GM18508 (cell line): Measurements from ENCODE around the gene MEI1.
"Not testable (repeated sequence)": the region's sequence is repeated elsewhere in the genome, so short reads cannot be mapped to it uniquely, and the experiment has no call there.

Experiments
- ATAC-seq: cut with Tn5 transposase; IDR thresholded peaks from one replicate; pipeline ENCODE4 v1.9.1; 2021; ENCODE audit warnings: moderate number of reproducible peaks; ENCODE audit not compliant: insufficient read depth, unreplicated experiment

Gene MEI1

DNA sequence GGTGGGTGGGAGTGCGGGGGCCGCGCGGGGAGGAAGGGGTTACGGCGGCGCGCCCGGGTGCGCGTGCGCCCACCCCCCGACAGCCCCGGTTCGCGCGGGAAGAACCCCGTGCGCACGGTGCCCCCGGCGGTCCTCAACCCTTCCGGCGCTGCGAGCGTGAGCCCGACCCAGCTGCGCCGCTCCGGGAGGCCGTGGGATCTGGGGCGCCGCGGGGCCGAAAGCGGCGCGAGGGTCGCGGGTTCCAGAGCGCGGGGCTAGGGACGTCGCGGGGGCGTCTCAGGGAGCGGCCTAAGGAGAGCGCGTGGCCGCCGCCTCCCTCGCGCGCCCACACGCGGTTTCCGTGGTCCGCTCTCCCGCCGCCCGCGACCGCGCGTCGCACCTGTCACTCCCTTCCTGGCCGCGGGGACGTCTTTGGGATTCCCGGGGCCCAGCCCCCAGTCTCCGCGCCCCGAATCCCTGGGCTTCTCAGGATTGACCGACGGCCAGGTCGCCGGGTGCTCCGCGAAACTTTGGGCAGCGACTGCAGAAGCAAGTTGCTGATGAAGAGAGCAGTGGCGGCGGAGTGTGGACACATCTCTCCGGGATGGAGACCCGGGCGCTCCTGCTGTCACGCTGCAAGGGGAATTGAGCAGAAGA, 134.2 kb downstream of the MEI1 start:
- ATAC-seq = no peak

DNA sequence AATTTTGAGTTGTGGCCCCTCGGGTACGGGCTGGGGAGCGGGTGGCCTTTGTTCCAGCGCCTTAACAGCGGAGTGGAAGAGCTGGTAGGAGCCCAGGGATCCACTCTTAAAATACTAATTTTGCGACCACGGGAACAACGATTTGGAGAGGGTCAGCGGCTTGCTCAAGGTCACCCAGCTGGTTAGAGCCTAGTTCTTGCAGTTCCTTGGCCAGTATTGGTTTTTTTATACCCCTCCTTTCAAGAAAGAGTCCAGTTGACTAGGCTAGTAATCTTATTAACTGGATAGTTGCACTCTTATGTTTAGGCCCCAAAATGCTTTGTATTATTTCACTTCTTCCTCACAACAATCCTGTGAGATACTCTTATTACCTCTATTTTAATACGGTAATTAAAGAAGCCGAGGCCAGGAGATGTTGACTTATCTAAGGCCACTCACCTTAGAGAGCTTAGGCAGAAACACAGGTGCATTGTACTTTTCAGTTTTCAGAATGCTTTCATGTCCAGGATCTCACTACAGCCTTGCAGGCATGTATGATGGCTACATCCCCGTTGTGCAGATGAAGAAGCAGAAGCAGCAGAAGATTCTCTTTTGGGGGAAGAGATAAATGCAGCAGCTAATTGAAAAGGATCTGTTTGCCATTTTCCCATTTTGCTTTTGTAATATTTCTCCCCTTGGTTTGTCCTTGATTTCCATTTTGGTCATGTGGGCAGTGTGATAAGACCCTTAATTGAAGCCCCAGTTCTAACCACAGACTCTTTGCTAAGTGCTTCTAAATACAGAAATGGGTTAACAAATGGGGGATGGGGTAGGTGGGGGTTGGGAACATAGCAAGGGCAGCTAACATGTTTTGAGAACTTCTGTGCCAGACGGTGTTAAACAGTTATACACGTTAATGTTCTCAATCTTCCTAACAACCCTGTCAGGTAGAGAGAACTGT, 135.0 kb downstream of the MEI1 start:
- no peak for ATAC-seq

- ATAC-seq = not testable (repeated sequence)
Measured at GRCh38 chr22:41835462-41835861, 136.2 kb downstream of the MEI1 start.

DNA sequence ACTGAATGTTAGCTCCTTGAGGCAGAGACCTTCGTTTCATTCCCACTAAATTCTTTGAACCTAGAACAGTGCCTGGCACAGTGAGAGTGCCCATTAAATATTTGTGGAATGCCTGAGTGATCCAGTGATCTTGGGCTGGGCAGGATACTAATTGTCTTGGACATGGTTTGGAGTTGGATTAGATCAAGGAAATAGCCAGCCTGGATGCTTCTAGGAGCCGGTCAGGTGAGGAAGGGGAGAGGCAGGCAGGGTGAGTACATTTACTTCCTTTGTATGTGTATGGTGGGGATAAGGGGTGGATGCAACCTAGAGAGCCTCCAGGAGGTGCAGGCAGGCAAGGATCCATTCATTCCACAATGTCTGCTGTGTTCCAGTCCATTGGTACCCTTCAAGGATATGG, 137.2 kb downstream of the MEI1 start:
- ATAC-seq = no peak

DNA sequence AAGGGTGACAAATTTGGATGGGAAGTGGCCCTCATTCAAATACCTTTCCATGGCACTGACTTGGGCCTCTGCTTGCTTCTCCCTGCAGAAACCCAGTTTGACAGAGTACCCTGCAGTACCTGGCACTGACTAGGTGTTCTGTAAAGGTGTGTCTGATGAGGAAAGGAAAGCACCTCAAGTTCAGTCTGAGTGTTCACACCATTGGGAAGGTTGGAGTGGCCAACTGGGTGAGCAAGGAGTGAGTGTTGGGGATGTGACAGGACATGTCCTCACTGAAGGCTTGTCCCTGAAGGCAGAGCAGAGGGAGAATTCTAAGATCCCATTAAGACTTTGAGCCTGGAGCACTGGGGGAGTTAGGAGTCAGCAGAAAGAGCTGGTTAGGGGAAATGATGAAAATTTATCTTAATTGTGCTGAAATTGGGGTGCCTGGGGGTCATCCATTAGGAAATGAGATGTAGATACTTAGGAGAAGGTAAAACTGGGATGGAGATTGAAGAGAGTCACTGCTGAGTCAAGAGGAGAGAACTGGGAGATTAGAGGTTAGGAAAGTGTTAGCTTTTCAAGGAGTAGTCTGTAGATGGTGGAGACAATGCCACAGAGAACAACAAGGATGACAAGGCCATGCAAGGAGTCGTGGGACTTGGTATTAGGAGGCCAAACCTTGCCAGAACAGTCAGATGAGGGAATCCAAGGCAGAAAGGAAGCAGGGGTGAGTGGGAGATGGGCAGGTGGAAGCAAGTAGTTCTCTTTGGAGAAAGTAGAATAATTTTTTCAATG, 139.7 kb downstream of the MEI1 start:
- no peak for ATAC-seq

DNA sequence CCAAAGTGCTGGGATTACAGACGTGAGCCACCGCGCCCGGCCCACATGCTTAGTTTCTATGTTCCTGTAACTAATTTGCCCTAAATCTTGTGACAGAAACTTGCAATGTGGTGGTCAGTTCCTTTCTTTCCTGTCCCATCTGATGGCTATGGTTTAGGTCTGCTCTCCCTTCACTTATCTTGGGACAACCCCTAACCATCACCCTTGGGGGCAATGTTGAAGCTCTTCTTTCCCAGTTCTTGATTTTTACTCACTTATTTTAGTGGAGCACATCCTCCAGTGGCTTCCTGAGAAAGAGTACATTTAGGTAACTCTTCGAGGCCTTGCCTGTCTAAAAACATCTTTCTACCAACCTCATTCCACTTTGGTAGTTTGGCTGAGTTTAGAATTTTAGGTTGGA, 140.9 kb downstream of the MEI1 start:
- ATAC-seq = no peak

- no peak for ATAC-seq
Measured at GRCh38 chr22:41841085-41841712, 141.9 kb downstream of the MEI1 start.

- ATAC-seq = no peak
Measured at GRCh38 chr22:41842996-41843970, 144.0 kb downstream of the MEI1 start.

- no peak for ATAC-seq
Measured at GRCh38 chr22:41844036-41844435, 144.7 kb downstream of the MEI1 start.

- ATAC-seq = no peak
Measured at GRCh38 chr22:41844513-41844912, 145.2 kb downstream of the MEI1 start.

DNA sequence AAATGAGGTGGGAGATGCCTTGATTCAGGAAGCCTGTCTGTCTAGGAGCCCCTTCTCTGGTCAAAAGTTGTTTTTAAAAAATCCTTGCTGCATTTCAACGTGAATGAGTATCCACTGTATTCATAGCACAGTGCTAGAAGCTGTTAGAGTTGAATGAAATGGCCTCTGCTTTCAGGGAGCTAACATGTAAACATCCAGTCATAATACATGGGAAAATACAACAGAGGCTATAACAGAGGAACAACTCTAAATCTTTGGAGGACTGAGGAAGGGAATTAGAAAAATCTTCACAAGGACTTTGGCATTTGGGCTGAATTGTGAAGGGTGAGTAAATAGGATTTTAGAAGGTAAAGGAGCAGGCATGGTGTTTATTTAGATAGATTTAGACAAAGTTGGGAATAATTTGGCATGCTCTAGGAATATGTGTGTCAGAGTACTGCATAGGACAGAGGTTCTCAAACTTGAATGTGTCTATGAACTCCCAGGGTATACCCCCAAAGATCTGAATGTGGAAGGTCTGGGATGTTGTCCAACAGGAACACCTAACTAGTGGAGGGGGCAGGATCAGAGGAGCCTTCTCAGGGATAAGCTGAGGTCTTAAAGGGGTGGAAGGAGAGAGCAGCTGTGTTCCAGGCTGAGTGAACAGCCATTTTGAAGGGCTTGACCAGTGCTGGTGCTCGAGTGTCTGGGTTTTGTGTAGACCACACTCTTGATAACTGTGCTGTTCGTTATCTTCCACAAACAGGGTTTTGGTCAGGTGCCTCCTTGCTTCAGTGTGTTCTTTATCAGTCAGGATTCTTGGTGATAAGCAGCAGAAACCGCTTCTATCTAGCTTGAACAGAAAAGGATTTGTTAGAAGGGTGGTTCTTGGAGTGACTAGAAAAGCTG, 146.3 kb downstream of the MEI1 start:
- ATAC-seq = no peak

- no peak for ATAC-seq
Measured at GRCh38 chr22:41846268-41846987, 147.1 kb downstream of the MEI1 start.

DNA sequence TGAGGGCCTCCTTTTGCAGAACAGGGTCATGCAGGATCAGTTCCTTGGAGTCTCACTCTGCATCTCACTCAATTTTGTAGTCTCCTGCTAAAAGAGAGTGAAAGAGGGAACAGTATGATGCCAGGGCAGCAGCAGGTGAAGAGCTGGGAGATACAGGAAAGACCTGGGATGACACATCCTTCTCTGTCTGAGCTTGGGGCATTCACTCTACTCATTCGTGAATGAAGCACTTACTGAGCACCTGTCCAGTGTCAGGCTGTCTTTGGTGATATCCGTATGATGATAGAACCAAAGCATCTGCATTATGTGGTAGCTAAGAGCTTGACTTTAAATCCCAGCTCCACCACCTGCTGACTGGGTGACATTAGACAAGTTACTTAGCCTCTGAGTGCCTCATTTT, 148.0 kb downstream of the MEI1 start:
- no peak for ATAC-seq

GRCh38 chr22:41848468-41848867, 149.2 kb downstream of the MEI1 start:
- ATAC-seq = no peak
